ENCODE measurements around the gene C19orf81.

C19orf81 gene

DNA sequence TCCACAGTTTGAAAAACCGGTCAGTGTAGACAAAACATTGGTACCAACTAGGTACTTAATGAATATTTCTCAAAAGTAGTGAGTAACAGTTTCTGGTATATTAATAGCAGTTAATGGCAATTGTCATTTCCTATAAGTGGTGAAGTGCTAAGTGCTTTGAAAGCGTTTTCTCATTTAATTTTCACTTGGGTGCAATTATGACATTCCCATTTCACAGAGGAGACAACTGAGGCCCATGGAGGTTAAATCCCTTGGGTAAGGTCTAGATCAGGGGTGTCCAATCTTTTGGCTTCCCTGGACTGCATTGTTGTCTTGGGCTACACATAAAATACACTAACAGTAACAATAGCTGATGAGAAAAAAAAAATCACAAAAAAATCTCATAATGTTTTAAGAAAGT lies 8.9 kb upstream of the C19orf81 start:
- Mint-ChIP-seq H3K9me3 (peaks cover under 1% of the 10 kb centered on the region), H3K27ac (no peak overlapping the region), H3K4me3 (no peak overlapping the region), H3K27me3 (ENCODE audit: low read depth) (peaks cover 37% of the 10 kb centered on the region), H3K4me1 (ENCODE audit: low read depth) (no peaks in the 10 kb centered on the region), H3K36me3 (ENCODE audit: low read depth) (no peaks in the 10 kb centered on the region)

DNA sequence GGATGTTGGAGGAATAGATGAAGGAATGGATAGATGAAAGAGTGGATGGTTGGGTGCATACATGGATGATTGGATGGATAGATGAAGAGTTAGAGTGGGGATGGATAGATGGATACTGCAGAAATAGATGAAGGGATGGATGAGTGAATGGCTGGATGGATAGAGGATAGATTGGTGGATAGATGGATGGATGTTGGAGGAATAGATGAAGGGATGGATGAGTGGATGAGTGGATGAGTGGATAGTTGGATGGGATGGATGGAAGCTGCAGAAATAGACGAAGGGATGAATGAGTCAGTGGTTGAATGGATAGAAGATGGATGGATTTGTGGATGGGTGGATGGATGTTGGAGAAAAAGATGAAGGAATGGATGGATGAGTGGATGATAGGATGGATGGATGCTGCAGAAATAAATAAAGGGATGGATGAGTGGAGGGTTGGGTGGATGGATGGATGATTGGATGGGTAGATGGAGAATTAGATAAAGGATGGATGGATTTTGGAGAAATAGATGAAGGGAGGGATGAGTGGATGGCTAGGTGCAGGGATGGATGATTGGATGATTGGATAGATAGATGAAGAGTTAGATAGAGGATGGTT lies 4.8 kb upstream of the C19orf81 start:
- Mint-ChIP-seq H3K9me3 (no peaks in the 10 kb centered on the region), H3K36me3 (ENCODE audit: low read depth) (no peaks in the 10 kb centered on the region), H3K4me1 (ENCODE audit: low read depth) (no peaks in the 10 kb centered on the region), H3K4me3 (no peak overlapping the region), H3K27ac (no peak overlapping the region), H3K27me3 (ENCODE audit: low read depth) (peaks cover 9% of the 10 kb centered on the region)

DNA sequence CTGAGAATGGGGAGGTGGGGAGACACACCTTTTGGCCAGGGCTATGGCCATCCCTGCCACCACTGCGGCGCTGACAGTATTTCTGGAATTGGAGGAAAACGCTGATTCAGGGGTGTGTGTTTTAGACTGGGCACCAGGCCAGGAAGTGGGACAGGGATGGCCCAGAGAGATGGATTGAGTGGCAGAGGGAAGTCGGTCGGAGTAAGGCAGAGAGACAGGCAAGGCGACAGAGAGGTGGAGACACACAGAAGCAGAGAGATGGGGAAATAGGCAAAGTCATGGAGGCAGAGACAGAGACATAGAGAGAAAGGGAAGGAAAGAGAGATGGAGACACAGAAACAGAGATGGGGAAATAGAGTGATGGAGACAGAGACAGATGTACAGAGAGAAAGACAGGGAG lies 4.1 kb upstream of the C19orf81 start:
- no peak overlapping the region for H3K4me3 Mint-ChIP-seq
- no peaks in the 10 kb centered on the region for H3K4me1 Mint-ChIP-seq (ENCODE audit: low read depth)
- H3K36me3 Mint-ChIP-seq (ENCODE audit: low read depth), result no peaks in the 10 kb centered on the region
- H3K9me3 Mint-ChIP-seq, result no peaks in the 10 kb centered on the region
- H3K27me3 Mint-ChIP-seq (ENCODE audit: low read depth), result peaks cover 7% of the 10 kb centered on the region
- H3K27ac Mint-ChIP-seq, result no peak overlapping the region

DNA sequence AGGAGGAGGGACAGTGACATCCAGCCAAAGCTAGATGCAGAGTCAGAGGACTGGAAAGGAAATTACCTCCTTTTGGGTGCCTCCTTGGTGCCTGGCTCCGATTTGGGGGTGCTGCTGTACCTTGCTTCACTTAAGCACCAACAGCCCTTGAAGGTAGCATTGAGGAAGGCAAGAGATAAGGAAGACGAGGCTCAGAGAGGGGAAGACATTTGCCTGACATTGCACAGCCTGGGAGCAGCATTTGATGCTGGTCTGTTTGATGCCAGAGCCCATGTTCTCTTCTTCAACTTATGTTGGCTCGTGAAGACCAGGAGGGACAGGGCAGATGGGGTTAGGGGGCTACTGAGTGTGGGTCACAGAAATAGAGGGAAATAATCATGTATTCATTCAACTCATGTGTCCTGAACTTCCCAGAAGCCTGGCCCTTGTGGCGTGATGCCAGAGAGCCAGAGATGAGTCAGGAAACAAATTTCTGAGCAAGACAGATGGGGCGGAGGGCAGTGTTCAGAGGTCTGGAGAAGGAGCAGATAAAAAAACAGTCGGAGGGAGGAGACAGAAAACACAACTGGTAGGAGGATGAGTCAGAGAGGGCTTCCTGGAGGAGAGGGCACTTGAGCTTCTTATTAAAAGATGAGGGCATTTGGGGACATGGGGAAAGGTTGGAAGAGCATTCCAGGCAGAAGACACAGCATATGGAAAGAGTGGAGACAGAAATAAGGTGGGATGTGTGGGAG lies 3.0 kb upstream of the C19orf81 start:
- Mint-ChIP-seq H3K4me3 (no peak overlapping the region), H3K27ac (no peak overlapping the region), H3K36me3 (ENCODE audit: low read depth) (no peaks in the 10 kb centered on the region), H3K27me3 (ENCODE audit: low read depth) (no peaks in the 10 kb centered on the region), H3K4me1 (ENCODE audit: low read depth) (no peaks in the 10 kb centered on the region), H3K9me3 (no peaks in the 10 kb centered on the region)

DNA sequence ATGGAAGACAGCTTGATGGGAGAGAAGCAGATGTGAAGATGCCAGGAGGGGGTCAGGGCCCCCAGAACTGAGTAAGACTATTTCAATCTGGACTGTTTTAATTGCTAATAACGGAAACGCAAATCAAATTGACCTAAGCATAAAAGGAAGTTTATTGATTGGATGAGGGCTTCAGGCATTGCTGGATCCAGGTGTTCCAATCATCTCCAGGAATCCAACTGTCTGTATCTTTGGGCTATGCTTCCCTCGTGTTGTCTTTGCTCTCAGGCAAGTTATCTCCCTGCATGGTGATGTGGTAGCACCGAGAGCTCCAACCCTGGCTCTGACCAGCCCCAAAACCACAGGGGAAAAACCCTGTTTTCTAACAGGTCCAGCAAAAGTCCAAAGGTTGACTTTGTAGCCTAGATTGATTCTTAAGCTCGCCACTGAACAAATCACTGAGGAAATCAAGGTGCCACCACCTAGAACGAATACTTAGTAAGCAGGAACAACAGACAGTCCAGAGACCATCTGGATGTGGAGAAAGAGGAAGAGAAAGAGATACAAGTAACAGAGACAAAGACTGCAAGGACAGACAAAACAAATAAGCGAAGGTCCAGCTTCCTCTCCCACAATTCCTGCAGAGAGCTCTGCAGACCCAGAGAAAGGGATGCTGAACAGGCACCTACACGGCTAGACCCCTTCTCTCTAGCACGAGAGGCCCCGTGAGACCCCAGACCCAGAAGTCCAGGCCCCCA lies 1.2 kb upstream of the C19orf81 start:
- H3K4me3 Mint-ChIP-seq, result no peak overlapping the region
- no peaks in the 10 kb centered on the region for H3K9me3 Mint-ChIP-seq
- no peaks in the 10 kb centered on the region for H3K36me3 Mint-ChIP-seq (ENCODE audit: low read depth)
- H3K27me3 Mint-ChIP-seq (ENCODE audit: low read depth), result no peaks in the 10 kb centered on the region
- no peaks in the 10 kb centered on the region for H3K4me1 Mint-ChIP-seq (ENCODE audit: low read depth)
- H3K27ac Mint-ChIP-seq, result no peak overlapping the region

- no peaks in the 10 kb centered on the region for H3K4me1 Mint-ChIP-seq (ENCODE audit: low read depth)
- no peak overlapping the region for H3K27ac Mint-ChIP-seq
- H3K4me3 Mint-ChIP-seq, result no peak overlapping the region
- no peaks in the 10 kb centered on the region for H3K27me3 Mint-ChIP-seq (ENCODE audit: low read depth)
- no peaks in the 10 kb centered on the region for H3K9me3 Mint-ChIP-seq
- no peaks in the 10 kb centered on the region for H3K36me3 Mint-ChIP-seq (ENCODE audit: low read depth)
These were observed 586 bp upstream of the C19orf81 start for GRCh38 chr19:50648659-50649058.

GRCh38 chr19:50651174-50651573 lies 1.9 kb downstream of the C19orf81 start:
- Mint-ChIP-seq H3K27me3 (ENCODE audit: low read depth) (peaks cover 6% of the 10 kb centered on the region), H3K9me3 (peaks cover 9% of the 10 kb centered on the region), H3K4me1 (ENCODE audit: low read depth) (no peaks in the 10 kb centered on the region), H3K4me3 (no peak overlapping the region), H3K27ac (no peak overlapping the region), H3K36me3 (ENCODE audit: low read depth) (no peaks in the 10 kb centered on the region)

DNA sequence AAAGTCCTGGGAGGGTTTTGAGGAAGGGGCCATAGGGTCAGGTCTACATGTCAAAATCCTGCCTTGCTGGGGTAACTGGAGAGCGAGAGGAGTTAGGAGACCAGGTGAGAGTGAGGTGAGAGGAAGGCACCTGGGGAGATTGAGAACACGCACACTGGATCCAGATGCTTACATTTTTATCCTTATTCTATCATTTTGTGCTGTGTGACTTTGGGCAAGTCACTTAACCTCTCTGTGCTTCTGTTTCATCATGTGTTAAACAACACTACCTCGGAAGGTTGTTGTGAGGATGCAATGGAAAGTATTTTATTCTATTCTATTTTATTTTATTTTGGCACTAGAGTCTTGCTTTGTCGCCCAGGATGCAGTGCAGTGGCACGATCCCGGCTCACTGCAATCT lies 3.5 kb downstream of the C19orf81 start:
- H3K9me3 Mint-ChIP-seq, result peaks cover 18% of the 10 kb centered on the region
- no peaks in the 10 kb centered on the region for H3K36me3 Mint-ChIP-seq (ENCODE audit: low read depth)
- H3K27me3 Mint-ChIP-seq (ENCODE audit: low read depth), result peaks cover 10% of the 10 kb centered on the region
- H3K27ac Mint-ChIP-seq, result no peak overlapping the region
- H3K4me3 Mint-ChIP-seq, result no peak overlapping the region
- peaks cover 4% of the 10 kb centered on the region for H3K4me1 Mint-ChIP-seq (ENCODE audit: low read depth)

- Mint-ChIP-seq H3K9me3 (peaks cover 19% of the 10 kb centered on the region), H3K4me1 (ENCODE audit: low read depth) (peaks cover 9% of the 10 kb centered on the region), H3K36me3 (ENCODE audit: low read depth) (no peaks in the 10 kb centered on the region), H3K4me3 (no peak overlapping the region), H3K27ac (no peak overlapping the region), H3K27me3 (ENCODE audit: low read depth) (peaks cover 20% of the 10 kb centered on the region)
These were observed 5.6 kb downstream of the C19orf81 start for GRCh38 chr19:50654882-50655281.

- no peaks in the 10 kb centered on the region for H3K36me3 Mint-ChIP-seq (ENCODE audit: low read depth)
- peaks cover 9% of the 10 kb centered on the region for H3K4me1 Mint-ChIP-seq (ENCODE audit: low read depth)
- H3K9me3 Mint-ChIP-seq, result peaks cover 19% of the 10 kb centered on the region
- no peak overlapping the region for H3K27ac Mint-ChIP-seq
- H3K27me3 Mint-ChIP-seq (ENCODE audit: low read depth), result peaks cover 30% of the 10 kb centered on the region
- no peak overlapping the region for H3K4me3 Mint-ChIP-seq
These were observed 8.0 kb downstream of the C19orf81 start for GRCh38 chr19:50657222-50657669.

GRCh38 chr19:50657712-50658440 lies 8.6 kb downstream of the C19orf81 start:
- peaks cover 19% of the 10 kb centered on the region for H3K9me3 Mint-ChIP-seq
- H3K27ac Mint-ChIP-seq, result peak overlapping the region; percentile 84
- peaks cover 30% of the 10 kb centered on the region for H3K27me3 Mint-ChIP-seq (ENCODE audit: low read depth)

GRCh38 chr19:50658441-50659317 lies 9.4 kb downstream of the C19orf81 start:
- Mint-ChIP-seq H3K27ac (peak overlapping the region; percentile 84), H3K4me3 (peak overlapping the region; percentile 80), H3K36me3 (ENCODE audit: low read depth) (no peaks in the 10 kb centered on the region)

More at GRCh38 chr19:50657712-50658440, 8.6 kb downstream of the C19orf81 start:
- H3K4me1 Mint-ChIP-seq (ENCODE audit: low read depth), result peaks cover 9% of the 10 kb centered on the region
- H3K4me3 Mint-ChIP-seq, result peak overlapping the region; percentile 80
- no peaks in the 10 kb centered on the region for H3K36me3 Mint-ChIP-seq (ENCODE audit: low read depth)

DNA sequence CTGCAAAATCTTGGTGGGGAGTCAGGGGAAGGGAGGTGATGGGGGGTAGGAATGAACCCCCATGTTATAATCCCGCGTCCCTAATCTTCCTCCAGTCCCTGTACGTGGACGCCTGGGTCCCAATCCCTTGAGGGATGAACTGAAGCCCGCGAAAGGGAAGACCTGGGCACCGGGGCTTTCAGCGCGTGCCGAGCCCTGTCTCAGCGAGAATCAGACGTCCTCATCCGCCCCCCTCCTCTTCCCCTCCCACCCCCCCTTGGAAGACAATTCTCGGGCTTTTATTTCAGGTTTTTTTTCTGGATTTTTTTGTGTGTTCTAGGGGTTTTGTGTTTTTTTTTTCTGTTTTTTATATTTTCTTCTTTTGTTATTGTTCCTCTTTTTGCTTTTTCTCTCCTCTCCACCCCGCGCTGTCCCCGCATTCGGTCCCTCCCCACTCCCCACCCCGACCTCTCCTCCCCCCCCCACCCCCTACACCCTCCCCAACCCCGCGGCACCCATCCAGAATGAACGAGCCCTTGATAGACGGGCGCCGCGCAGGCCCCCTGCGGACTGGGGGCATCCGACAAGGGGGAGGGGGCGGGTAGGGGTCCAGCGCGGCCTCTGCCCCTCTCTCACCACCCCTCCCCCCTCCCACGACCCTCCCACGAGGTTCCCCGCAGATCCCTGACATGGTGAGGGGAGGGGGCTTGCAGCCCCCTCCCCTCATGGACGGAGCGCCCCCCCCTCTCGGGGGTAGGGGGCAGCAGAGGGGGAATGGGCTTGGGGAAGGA lies 10.3 kb downstream of the C19orf81 start:
- Mint-ChIP-seq H3K27ac (no peak overlapping the region), H3K9me3 (peaks cover 18% of the 10 kb centered on the region), H3K4me1 (ENCODE audit: low read depth) (peaks cover 9% of the 10 kb centered on the region), H3K27me3 (ENCODE audit: low read depth) (peaks cover 37% of the 10 kb centered on the region), H3K36me3 (ENCODE audit: low read depth) (no peaks in the 10 kb centered on the region), H3K4me3 (no peak overlapping the region)

More at GRCh38 chr19:50658441-50659317, 9.4 kb downstream of the C19orf81 start:
- Mint-ChIP-seq H3K4me1 (ENCODE audit: low read depth) (peaks cover 9% of the 10 kb centered on the region), H3K27me3 (ENCODE audit: low read depth) (peaks cover 30% of the 10 kb centered on the region), H3K9me3 (peaks cover 19% of the 10 kb centered on the region)
